ENCODE data around the gene KRTAP1-1. TPM values are rescaled to one million over a fixed set of nuclear protein-coding genes. Genes with fewer than 3 reads are reported as not detected.

Gene KRTAP1-1
- total and polyA plus RNA-seq, 2 of the 8 experiments (the other 6 are each of a cell fraction or from before 2014, with no cell fraction given), result not detected

- H3K27me3 ChIP-seq (replicated peaks in 1 of 4; ENCODE audit: control insufficient read depth in 3 of 4, extremely low read depth in 1 of 4, insufficient read depth in 3 of 4, low read length in 3 of 4), result no peaks in the 10 kb centered on the region
- H3K18ac ChIP-seq (ENCODE audit: extremely low read depth, low read length), result no peak overlapping the region
- no peak overlapping the region for H3K14ac ChIP-seq (ENCODE audit: insufficient read length)
- no peak overlapping the region for H3K56ac ChIP-seq (replicated peaks; ENCODE audit: insufficient read length, low read depth, low read length)
- no peak overlapping the region for H2BK15ac ChIP-seq (ENCODE audit: low read length)
- ChIA-PET POLR2A (ENCODE audit: partially characterized antibody) (no interaction called here), CTCF (ENCODE audit: partially characterized antibody) (no interaction called here)
- H3K79me1 ChIP-seq (ENCODE audit: low read depth, low read length), result no peaks in the 10 kb centered on the region
- H2BK5ac ChIP-seq (ENCODE audit: low read depth, low read length), result no peak overlapping the region
- no peak overlapping the region for H4K5ac ChIP-seq (ENCODE audit: insufficient read length, low read depth, low read length)
- no peaks in the 10 kb centered on the region for H3K36me3 ChIP-seq (ENCODE audit: control insufficient read depth in 2 of 4, insufficient read depth in 4 of 4, low read length in 3 of 4)
- H3K23me2 ChIP-seq (ENCODE audit: low read depth, low read length), result no peaks in the 10 kb centered on the region
- no peak overlapping the region for H2AK5ac ChIP-seq (ENCODE audit: low read depth, low read length)
- no peak overlapping the region for H2BK20ac ChIP-seq (ENCODE audit: low read length)
- no peak overlapping the region for H4K91ac ChIP-seq (replicated peaks; ENCODE audit: insufficient read length, low read length)
- no peak overlapping the region for H3K4ac ChIP-seq (replicated peaks; ENCODE audit: insufficient read length, low read depth, low read length)
- DNase-seq (ENCODE audit: low read depth in 1 of 2, low spot score in 2 of 2), result no peak
- H2BK120ac ChIP-seq (replicated peaks; ENCODE audit: low read depth, low read length), result no peak overlapping the region
- H3K23ac ChIP-seq (ENCODE audit: insufficient read length), result no peak overlapping the region
- TF ChIP-seq SUZ12 (IDR thresholded peaks at IDR 0.05; ENCODE audit: low read length) (no peak), EP300 (IDR thresholded peaks at IDR 0.05; ENCODE audit: borderline replicate concordance in 1 of 2, low read depth in 2 of 2, low read length in 2 of 2) (no peak), SP2 (IDR thresholded peaks at IDR 0.05; ENCODE audit: low read length) (no peak), GTF2F1 (IDR thresholded peaks at IDR 0.05; ENCODE audit: borderline replicate concordance, low read depth, low read length) (no peak), BACH1 (IDR thresholded peaks at IDR 0.05; ENCODE audit: low read length) (no peak), NANOG (IDR thresholded peaks at IDR 0.05; ENCODE audit: insufficient read depth, low read depth, low read length, poor library complexity, severe bottlenecking) (no peak), POLR2A (IDR thresholded peaks at IDR 0.05; ENCODE audit: control extremely low read depth in 1 of 2, low read depth in 2 of 2, low read length in 2 of 2) (no peak), ASH2L (IDR thresholded peaks at IDR 0.05; ENCODE audit: low read length) (no peak), BCL11A (IDR thresholded peaks at IDR 0.05; ENCODE audit: low read depth in 2 of 2, low read length in 2 of 2) (no peak)
- no peak overlapping the region for H2AFZ ChIP-seq (ENCODE audit: low read length)
- 0 out of 4 replicates have a peak, but pooled peaks cover 0 to 4% of the 10 kb centered on the region in 2 experiments for H3K9me3 ChIP-seq (ENCODE audit: insufficient read depth in 2 of 2, low read depth in 1 of 2, low read length in 1 of 2)
- no peaks in the 10 kb centered on the region for H3K79me2 ChIP-seq (ENCODE audit: control insufficient read depth in 1 of 2, insufficient read depth in 2 of 2, low read length in 2 of 2)
- WGBS, 2 experiments (ENCODE audit: extremely low coverage in 1 of 2, insufficient coverage in 1 of 2, insufficient read length in 1 of 2, insufficient replicate concordance in 2 of 2, low coverage in 1 of 2, low lambda C conversion rate in 2 of 2, missing lambda C conversion rate in 1 of 2), result 93% methylated on average over 4 of the region's 4 CpGs; no CpG with 5 or more reads in 1 of the 2 experiments
- H3K4me1 ChIP-seq (replicated peaks in 1 of 4; ENCODE audit: control insufficient read depth in 3 of 4, insufficient read depth in 4 of 4, low read length in 3 of 4), result peaks cover 0 to 2% (median 0%) of the 10 kb centered on the region in 4 experiments; a peak in 1 of 7 replicates
- no peak for FAIRE-seq
- no peak overlapping the region for H3K4me2 ChIP-seq (ENCODE audit: insufficient read depth in 1 of 2, low read depth in 2 of 2, low read length in 2 of 2)
- H2BK12ac ChIP-seq (ENCODE audit: low read depth, low read length), result no peak overlapping the region
- H3K27ac ChIP-seq (ENCODE audit: low read depth, low read length), result no peak overlapping the region
- no peak overlapping the region for H3K9ac ChIP-seq (replicated peaks in 1 of 4; ENCODE audit: extremely low read depth in 1 of 4, low read depth in 3 of 4, low read length in 3 of 4)
- no peak overlapping the region for H4K8ac ChIP-seq (ENCODE audit: extremely low read depth, insufficient read depth, low read length)
- H4K20me1 ChIP-seq (replicated peaks in 1 of 2; ENCODE audit: control insufficient read depth in 1 of 2, insufficient read depth in 2 of 2, low read length in 2 of 2), result no peaks in the 10 kb centered on the region
- no peak overlapping the region for H3K4me3 ChIP-seq (ENCODE audit: extremely low read depth in 1 of 4, insufficient read depth in 2 of 4, low read depth in 3 of 4, low read length in 4 of 4)
Observed at GRCh38 chr17:41054025-41054424, 12.8 kb upstream of the KRTAP1-1 start.

Data from H1 (cell line).